Activated naive CD4-positive, alpha-beta T cell treated with anti-CD3 and anti-CD28 coated beads for 36 hours (primary cell): ENCODE data around the gene ZNF227. TPM values are rescaled to one million over a fixed set of nuclear protein-coding genes. Genes with fewer than 3 reads are reported as not detected.

Experiments used
- CTCF ChIA-PET: fragments of 350-600 bp; sonication (Branson Sonifier 250); formaldehyde crosslinking; loops from one replicate; lab custom pipeline; 2021; ENCODE audit warnings: antibody characterized with exemption; lab: Charles Lee
- DNase-seq: peaks from one replicate; pipeline ENCODE4 v3.0.0-alpha.2; 2020
- H3K27ac Mint-ChIP-seq: one replicate; pipeline ENCODE4 v1.8.0; 2021; ENCODE audit warnings: mild to moderate bottlenecking, mixed read lengths
- H3K27me3 Mint-ChIP-seq: one replicate; pipeline ENCODE4 v1.8.0; 2021; ENCODE audit warnings: low read depth, mixed read lengths
- H3K36me3 Mint-ChIP-seq: one replicate; pipeline ENCODE4 v1.8.0; 2021; ENCODE audit warnings: low read depth, mixed read lengths
- H3K4me1 Mint-ChIP-seq: one replicate; pipeline ENCODE4 v1.8.0; 2021; ENCODE audit warnings: low read depth, mixed read lengths
- H3K4me3 Mint-ChIP-seq: one replicate; pipeline ENCODE4 v1.8.0; 2021; ENCODE audit warnings: mild to moderate bottlenecking, moderate library complexity, mixed read lengths
- H3K9me3 Mint-ChIP-seq: one replicate; pipeline ENCODE4 v1.8.0; 2021; ENCODE audit warnings: mixed read lengths
- intact Hi-C: fragments of 100-400 bp; cut with micrococcal nuclease; formaldehyde crosslinking; loops from one replicate; pipeline ENCODE4 v1.15.1; 2023
- total RNA-seq, 2 experiments: library from RNA; stranded (reverse); gene quantifications; one replicate each; pipeline ENCODE4 v1.2.3, GENCODE V29; 2021

ZNF227 gene
- total RNA-seq, 2 experiments from 2014 or later: 17.9 to 19.4 TPM

DNA sequence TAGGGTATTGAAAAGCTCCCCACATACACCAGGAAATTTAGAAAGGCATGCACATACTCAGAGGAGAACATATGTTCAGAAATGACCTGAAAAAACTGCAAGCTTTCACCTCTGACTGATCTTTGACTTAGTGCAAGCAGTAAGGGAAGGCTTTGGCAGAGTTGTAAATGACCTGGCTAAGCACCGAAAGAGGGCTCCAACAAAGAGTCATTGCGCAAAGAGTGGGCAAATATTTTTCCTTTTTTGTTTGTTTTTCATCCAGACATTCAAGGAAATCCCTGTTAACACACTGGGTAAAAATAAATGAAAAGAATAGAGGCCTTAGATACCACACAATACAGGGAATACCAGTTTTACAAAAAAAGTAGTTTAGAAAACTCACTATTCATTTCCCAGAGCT is 42.2 kb downstream of the ZNF227 start:
- CTCF ChIA-PET: no interaction called here
- H3K27ac Mint-ChIP-seq: no peak overlapping the region
- no peak for DNase-seq
- peaks cover 58% of the 10 kb centered on the region for H3K36me3 Mint-ChIP-seq
- no peaks in the 10 kb centered on the region for H3K4me1 Mint-ChIP-seq
- no peaks in the 10 kb centered on the region for H3K27me3 Mint-ChIP-seq
- peaks cover 78% of the 10 kb centered on the region for H3K9me3 Mint-ChIP-seq
- intact Hi-C loops: no loop called here
- H3K4me3 Mint-ChIP-seq: no peak overlapping the region

DNA sequence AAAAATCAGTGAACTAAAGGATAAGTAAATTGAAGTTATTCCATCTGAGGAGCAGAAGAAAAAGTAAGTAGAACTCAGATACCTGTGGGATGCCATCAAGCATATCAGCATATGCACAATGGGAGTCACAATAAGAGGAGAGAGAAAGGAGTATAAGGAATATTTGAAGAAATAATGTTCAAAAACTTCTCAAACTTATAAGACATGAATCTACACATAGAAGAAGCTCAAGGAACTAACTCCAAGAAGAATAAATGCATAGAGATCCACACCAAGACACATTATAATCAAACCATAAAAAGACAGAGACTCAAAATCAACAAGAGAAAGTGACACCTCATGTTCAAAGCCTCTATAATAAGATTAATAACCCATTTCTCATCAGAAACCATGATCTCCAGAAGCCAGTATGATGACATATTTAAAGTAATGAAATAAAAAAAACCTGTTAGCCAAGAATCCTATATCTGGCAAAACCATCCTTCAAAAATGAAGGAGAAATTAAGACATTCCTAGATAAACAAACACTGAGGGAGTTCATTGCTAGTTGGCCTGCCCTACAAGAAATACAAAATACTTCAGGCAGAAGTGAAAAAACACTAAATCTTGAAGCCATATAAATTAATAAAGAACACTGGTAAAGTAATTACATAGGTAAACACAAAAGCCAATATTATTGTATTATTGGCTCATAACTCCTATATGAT is 43.5 kb downstream of the ZNF227 start:
- CTCF ChIA-PET: no interaction called here
- Mint-ChIP-seq H3K27me3 (no peaks in the 10 kb centered on the region), H3K36me3 (peaks cover 46% of the 10 kb centered on the region), H3K9me3 (peaks cover 76% of the 10 kb centered on the region), H3K4me3 (no peak overlapping the region), H3K27ac (no peak overlapping the region), H3K4me1 (peaks cover 5% of the 10 kb centered on the region)
- intact Hi-C loops: no loop called here
- no peak for DNase-seq

DNA sequence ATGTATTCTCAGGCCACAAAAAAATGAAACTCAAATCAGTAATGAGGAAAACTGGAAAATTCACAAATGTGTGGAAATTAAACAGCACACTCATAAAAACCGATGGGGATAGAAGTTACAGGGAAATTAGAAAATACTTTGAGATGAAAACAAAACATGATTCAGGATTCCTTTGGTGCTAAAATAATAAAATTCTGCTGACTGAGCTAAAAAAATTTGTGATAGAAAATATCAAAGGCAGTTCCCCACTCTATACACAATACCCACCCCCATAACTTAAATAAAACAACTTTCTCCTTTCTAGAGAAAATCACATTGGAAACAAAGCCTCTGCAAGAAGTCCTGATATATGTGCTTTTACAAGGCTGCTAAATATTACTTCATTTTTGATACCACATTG is 45.8 kb downstream of the ZNF227 start:
- Mint-ChIP-seq H3K4me1 (peaks cover 5% of the 10 kb centered on the region), H3K27me3 (no peaks in the 10 kb centered on the region), H3K4me3 (no peak overlapping the region), H3K9me3 (peaks cover 69% of the 10 kb centered on the region), H3K27ac (no peak overlapping the region), H3K36me3 (peaks cover 40% of the 10 kb centered on the region)
- CTCF ChIA-PET: interaction anchor here (0.6 kb wide), 1 partner anchor 63 kb away, joined by 3 read pairs; no protein-coding TSS in a partner anchor
- intact Hi-C loops: no loop called here
- no peak for DNase-seq

DNA sequence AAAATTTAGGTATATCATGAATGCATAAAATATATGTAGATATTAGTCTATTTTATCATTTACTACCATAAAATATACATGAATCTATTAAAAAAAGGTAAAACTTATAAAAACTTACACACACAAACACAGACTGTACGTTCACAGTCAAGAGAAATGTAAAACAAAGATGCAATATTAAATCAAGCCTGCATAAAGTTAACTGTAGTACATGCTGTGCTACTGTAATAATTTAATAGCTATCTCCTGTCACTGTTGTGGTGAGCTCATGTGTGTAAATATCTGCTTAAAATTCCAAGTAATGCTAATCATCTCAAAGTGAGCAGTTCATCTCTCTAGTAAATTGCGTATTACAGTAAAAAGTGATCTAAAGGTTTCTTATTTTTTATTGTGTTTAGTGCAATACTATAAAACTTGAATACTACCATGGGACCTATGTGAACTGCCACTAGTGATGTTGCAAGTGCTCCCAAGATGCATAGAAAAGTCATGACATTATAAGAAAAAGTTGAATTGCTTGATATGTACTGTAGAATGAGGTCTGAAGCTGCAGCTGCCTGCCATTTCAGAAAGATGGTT is 46.6 kb downstream of the ZNF227 start:
- Mint-ChIP-seq H3K4me3 (no peak overlapping the region), H3K27me3 (no peaks in the 10 kb centered on the region), H3K9me3 (peaks cover 67% of the 10 kb centered on the region), H3K27ac (no peak overlapping the region), H3K36me3 (peaks cover 36% of the 10 kb centered on the region), H3K4me1 (peaks cover 5% of the 10 kb centered on the region)
- CTCF ChIA-PET: interaction anchor here (0.6 kb wide), 1 partner anchor 1485 kb away, joined by 3 read pairs; no protein-coding TSS in a partner anchor
- DNase-seq: no peak
- intact Hi-C loops: no loop called here

DNA sequence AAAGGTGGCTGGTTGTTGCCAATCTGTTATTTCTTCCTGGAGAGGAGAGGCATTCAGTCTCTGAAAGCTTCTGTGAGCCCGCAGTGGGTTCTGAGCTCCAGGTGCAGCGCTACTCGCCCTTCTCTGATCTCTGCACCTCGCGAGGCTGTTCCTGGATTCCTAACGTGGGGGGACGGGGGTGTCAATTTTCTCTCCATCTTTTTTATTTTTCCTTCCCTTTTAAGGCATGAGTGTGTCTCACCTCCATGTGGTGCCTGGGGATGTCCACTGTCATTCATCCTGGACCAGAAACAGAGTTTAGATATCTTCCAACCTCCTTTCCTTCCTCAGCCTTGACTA is 48.0 kb downstream of the ZNF227 start:
- Mint-ChIP-seq H3K4me1 (peaks cover 5% of the 10 kb centered on the region), H3K27me3 (no peaks in the 10 kb centered on the region), H3K36me3 (peaks cover 30% of the 10 kb centered on the region), H3K9me3 (peaks cover 59% of the 10 kb centered on the region), H3K27ac (no peak overlapping the region), H3K4me3 (peak overlapping the region; percentile 6)
- no peak for DNase-seq
- CTCF ChIA-PET: no interaction called here
- intact Hi-C loops: no loop called here

DNA sequence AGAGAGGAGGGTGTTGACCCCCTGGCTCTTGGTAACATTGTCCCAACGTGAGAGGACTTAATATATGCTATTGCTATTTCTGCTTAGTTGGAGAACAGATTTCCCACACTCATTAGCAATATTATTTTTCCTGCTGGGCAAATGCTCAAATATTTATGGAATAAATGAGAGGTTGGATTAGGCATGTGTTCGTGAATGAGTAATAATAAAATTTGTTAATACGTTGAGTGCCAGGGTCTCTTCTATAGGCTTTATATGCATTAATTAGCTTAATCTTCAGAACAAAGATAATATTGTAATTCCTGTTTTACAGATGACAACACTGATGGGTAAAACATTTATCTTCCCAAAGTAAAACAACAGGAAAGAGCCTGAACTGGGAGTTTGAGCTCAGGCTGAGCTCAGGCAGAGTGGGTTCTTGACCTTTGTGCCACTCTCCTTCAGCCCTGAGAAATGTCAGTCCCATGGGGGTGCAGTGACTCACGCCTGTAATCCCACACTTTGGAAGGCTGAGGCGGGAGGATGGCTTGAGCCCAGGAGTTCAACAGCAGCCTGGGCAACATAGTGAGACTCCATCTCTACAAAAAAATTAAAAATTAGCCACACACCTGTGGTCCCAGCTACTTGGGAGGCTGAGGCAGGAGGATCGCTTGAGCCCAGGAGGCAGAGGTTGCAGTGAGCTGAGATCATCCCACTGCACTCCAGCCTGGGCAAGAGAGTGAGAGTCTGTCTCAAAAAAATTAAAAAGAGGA is 48.5 kb downstream of the ZNF227 start:
- Mint-ChIP-seq H3K27me3 (no peaks in the 10 kb centered on the region), H3K4me3 (no peak overlapping the region), H3K4me1 (peaks cover 5% of the 10 kb centered on the region), H3K27ac (no peak overlapping the region), H3K9me3 (peaks cover 59% of the 10 kb centered on the region), H3K36me3 (peaks cover 29% of the 10 kb centered on the region)
- intact Hi-C loops: no loop called here
- DNase-seq: no peak
- CTCF ChIA-PET: no interaction called here

DNA sequence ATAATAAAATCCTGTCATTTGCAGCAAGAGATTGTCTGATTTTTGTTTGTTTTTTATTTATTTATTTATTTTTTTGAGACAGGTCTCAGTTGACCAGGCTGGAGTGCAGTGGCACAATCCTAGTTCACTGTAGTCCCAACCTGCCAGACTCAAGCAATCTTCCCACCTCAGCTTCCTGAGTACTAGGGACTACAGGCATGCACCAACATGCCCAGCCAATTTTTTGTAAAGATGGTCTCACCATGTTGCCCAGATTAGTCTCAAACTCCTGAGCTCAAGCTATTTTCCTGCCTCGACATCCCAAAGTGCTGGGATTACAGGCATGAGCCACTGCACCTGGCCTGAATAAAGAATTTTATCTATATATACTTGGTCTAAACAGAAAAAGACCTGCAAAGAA is 65.0 kb downstream of the ZNF227 start:
- H3K27me3 Mint-ChIP-seq: no peaks in the 10 kb centered on the region
- H3K36me3 Mint-ChIP-seq: peaks cover 55% of the 10 kb centered on the region
- CTCF ChIA-PET: no interaction called here
- intact Hi-C loops: no loop called here
- DNase-seq: no peak
- no peak overlapping the region for H3K4me3 Mint-ChIP-seq
- H3K9me3 Mint-ChIP-seq: peaks cover 66% of the 10 kb centered on the region
- H3K27ac Mint-ChIP-seq: no peak overlapping the region
- no peaks in the 10 kb centered on the region for H3K4me1 Mint-ChIP-seq

DNA sequence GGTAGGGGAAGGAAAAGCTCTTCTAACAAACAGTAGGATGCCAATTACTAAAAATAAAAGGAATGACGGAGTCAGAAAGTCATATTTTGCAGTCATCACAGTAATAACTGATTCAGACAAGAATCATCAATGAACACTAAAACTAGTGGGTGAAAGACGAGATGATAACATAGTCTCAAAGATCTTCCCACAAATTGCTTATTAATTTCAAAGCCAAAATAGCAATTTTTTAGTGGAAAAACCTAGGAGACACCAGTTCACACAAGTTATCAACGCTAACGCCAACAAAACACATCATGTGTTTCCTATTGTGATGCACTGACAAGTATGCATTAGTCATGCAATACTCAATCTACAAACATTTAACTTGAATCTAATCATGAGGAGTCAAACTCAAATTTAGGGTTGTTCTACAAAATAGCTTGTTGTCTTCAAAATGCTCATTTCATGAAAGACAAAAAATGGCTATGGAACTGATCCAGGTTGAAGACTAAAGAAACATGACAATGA is 65.9 kb downstream of the ZNF227 start:
- CTCF ChIA-PET: no interaction called here
- Mint-ChIP-seq H3K4me1 (no peaks in the 10 kb centered on the region), H3K4me3 (no peak overlapping the region), H3K27ac (no peak overlapping the region), H3K9me3 (peaks cover 63% of the 10 kb centered on the region), H3K27me3 (no peaks in the 10 kb centered on the region), H3K36me3 (peaks cover 49% of the 10 kb centered on the region)
- no peak for DNase-seq
- intact Hi-C loops: no loop called here

DNA sequence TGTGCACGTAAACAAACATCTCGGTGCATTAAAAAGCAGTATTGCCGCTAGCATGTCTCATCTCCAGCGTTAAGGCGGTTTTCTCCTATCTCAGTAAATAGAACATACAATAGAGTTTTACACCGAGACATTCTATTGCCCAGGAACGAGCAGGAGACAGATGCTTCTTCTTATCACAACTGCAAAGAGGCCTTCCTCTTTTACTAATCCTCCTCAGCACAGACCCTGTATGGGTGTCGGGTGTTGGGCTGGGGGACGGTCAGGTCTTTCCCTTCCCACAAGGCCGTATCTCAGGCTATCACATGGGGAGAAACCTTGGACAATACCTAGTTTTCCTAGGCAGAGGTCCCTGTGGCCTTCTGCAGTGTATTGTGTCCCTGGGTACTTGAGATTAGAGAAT is 68.6 kb downstream of the ZNF227 start:
- CTCF ChIA-PET: no interaction called here
- H3K4me1 Mint-ChIP-seq: no peaks in the 10 kb centered on the region
- H3K36me3 Mint-ChIP-seq: peaks cover 38% of the 10 kb centered on the region
- intact Hi-C loops: no loop called here
- no peak overlapping the region for H3K4me3 Mint-ChIP-seq
- H3K27me3 Mint-ChIP-seq: no peaks in the 10 kb centered on the region
- H3K27ac Mint-ChIP-seq: no peak overlapping the region
- no peak for DNase-seq
- H3K9me3 Mint-ChIP-seq: peaks cover 63% of the 10 kb centered on the region

DNA sequence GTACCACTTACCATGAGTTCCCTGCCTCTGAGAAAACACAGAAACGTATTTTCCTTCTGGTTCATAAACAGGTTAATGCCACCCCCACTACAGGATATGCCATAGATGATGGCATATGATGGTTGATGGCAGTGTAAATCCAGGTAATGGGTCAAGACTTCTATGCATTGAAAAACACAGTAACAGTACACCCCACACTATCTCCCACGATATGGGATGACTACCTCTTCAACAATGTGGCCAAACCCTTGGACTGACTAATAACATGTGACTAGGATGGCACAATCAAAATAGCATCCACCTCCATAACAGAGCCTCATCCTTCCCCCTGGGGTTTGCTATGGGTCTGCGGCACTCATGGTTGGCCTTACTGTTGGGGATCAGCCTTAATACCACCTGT is 70.5 kb downstream of the ZNF227 start:
- no peaks in the 10 kb centered on the region for H3K4me1 Mint-ChIP-seq
- no peak overlapping the region for H3K4me3 Mint-ChIP-seq
- H3K9me3 Mint-ChIP-seq: peaks cover 65% of the 10 kb centered on the region
- H3K27me3 Mint-ChIP-seq: no peaks in the 10 kb centered on the region
- H3K36me3 Mint-ChIP-seq: peaks cover 40% of the 10 kb centered on the region
- CTCF ChIA-PET: no interaction called here
- no peak overlapping the region for H3K27ac Mint-ChIP-seq
- no peak for DNase-seq
- intact Hi-C loops: no loop called here

DNA sequence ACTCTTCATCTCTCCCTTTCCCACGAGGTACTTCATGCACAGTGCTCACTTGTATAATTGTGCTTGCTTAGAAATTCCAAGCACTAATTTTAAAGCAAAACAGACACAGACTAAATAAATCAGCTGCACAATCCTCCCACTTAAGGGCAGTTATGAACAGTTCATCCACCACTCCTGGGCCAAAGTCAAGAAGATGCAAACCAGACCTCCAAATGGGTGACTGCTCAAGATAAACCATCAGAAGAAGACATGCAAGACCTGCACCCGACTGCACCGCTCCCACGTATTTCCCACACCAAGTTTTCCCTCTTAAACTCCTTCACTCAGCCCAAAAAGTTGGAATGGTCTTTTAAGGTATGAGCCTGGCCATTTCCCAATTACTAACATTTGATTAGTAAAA is 72.6 kb downstream of the ZNF227 start:
- no peak for DNase-seq
- intact Hi-C loops: no loop called here
- no peak overlapping the region for H3K4me3 Mint-ChIP-seq
- CTCF ChIA-PET: no interaction called here
- H3K36me3 Mint-ChIP-seq: peaks cover 52% of the 10 kb centered on the region
- H3K4me1 Mint-ChIP-seq: no peaks in the 10 kb centered on the region
- H3K27ac Mint-ChIP-seq: no peak overlapping the region
- peaks cover 67% of the 10 kb centered on the region for H3K9me3 Mint-ChIP-seq
- H3K27me3 Mint-ChIP-seq: no peaks in the 10 kb centered on the region
